HepG2 (cell line): ENCODE measurements around the gene CRK. TPM values are rescaled to one million over a fixed set of nuclear protein-coding genes. Genes with fewer than 3 reads are reported as not detected.

Experiments used
- CBX2 ChIP-seq, 2 experiments: fragments of 200-600 bp in 1 of 2; sonication (generic); formaldehyde crosslinking in 1 of 2; IDR thresholded peaks; 2 replicates each; pipeline versions ENCODE4 v1.7.0 to v1.8.1; 2018 to 2022; ENCODE audit warnings: low read depth in 2 of 2, low read length in 1 of 2, mild to moderate bottlenecking in 1 of 2, missing genetic modification reagents in 1 of 2
- CEBPZ ChIP-seq: IDR thresholded peaks from 2 replicates; pipeline ENCODE4 v1.6.1; 2012; ENCODE audit warnings: low read length, improper control_type of control experiment
- FOXO1 ChIP-seq: sonication (generic); formaldehyde crosslinking; IDR thresholded peaks from 2 replicates; pipeline ENCODE4 v1.4.0; 2020; ENCODE audit warnings: missing genetic modification reagents
- GZF1 ChIP-seq: sonication (generic); formaldehyde crosslinking; IDR thresholded peaks from 2 replicates; pipeline ENCODE4 v1.5.1; 2020; ENCODE audit warnings: mild to moderate bottlenecking, missing genetic modification reagents
- MTA3 ChIP-seq: sonication (generic); formaldehyde crosslinking; IDR thresholded peaks from 2 replicates; pipeline ENCODE4 v1.4.0; 2020; ENCODE audit warnings: missing genetic modification reagents
- PHF20 ChIP-seq: sonication (generic); formaldehyde crosslinking; IDR thresholded peaks from 2 replicates; pipeline ENCODE4 v1.5.0; 2020; ENCODE audit warnings: mild to moderate bottlenecking, missing genetic modification reagents
- RCOR2 ChIP-seq: IDR thresholded peaks from 2 replicates; pipeline ENCODE4 v1.6.1; 2016; ENCODE audit warnings: missing biosample characterization, missing genetic modification reagents
- ZNF207 ChIP-seq: fragments of 450-650 bp; IDR thresholded peaks from 2 replicates; pipeline ENCODE4 v1.6.1; 2016; ENCODE audit warnings: antibody characterized with exemption, borderline replicate concordance
- ZNF451 ChIP-seq: sonication (generic); formaldehyde crosslinking; IDR thresholded peaks from 2 replicates; pipeline ENCODE4 v1.5.0; 2020; ENCODE audit warnings: mild to moderate bottlenecking, missing genetic modification reagents
- ZNF660 ChIP-seq: sonication (generic); formaldehyde crosslinking; IDR thresholded peaks from 2 replicates; pipeline ENCODE4 v1.5.1; 2020; ENCODE audit warnings: mild to moderate bottlenecking, low read depth, missing genetic modification reagents, borderline replicate concordance
- ZNF770 ChIP-seq: sonication (generic); formaldehyde crosslinking; IDR thresholded peaks from 2 replicates; pipeline ENCODE4 v1.5.0; 2020; ENCODE audit warnings: mild to moderate bottlenecking, missing genetic modification reagents
- ZNF879 ChIP-seq: sonication (generic); formaldehyde crosslinking; IDR thresholded peaks from 2 replicates; pipeline ENCODE4 v1.8.1; 2023; ENCODE audit warnings: missing genetic modification reagents
- polyA plus RNA-seq, 8 experiments: library from polyadenylated mRNA; depleted of rRNA in 3 of 8; stranded (reverse) in 7 of 8; unstranded in 1 of 8; fragments of >200 nt; fragmentation: Illumina TruSeq in 4 of 8; extraction: Trizol in 4 of 8; gene quantifications; 2 replicates each; pipeline versions ENCODE4 v1.2.1 to v1.2.3, GENCODE V29; 2011 to 2016; ENCODE audit warnings: low read depth in 4 of 8, missing spikeins in 1 of 8, mixed read lengths in 1 of 8; ENCODE audit not compliant: insufficient read depth in 1 of 8
- total RNA-seq, 5 experiments: library from RNA; depleted of rRNA; stranded (reverse); fragments of >200 nt; fragmentation: Illumina TruSeq; extraction: Trizol; gene quantifications; 2 replicates each; pipeline ENCODE4 v1.2.3, GENCODE V29; 2016; ENCODE audit warnings: low read depth in 1 of 5
- TF ChIP-seq, protein P1 (sequence below): sonication (generic); formaldehyde crosslinking; IDR thresholded peaks from 2 replicates; pipeline ENCODE4 v1.4.0; 2020; ENCODE audit warnings: missing genetic modification reagents
- TF ChIP-seq, protein P2 (sequence below): sonication (generic); formaldehyde crosslinking; IDR thresholded peaks from 2 replicates; pipeline ENCODE4 v1.4.0; 2020; ENCODE audit warnings: missing genetic modification reagents
- TF ChIP-seq, protein P3 (sequence below): sonication (generic); formaldehyde crosslinking; IDR thresholded peaks from 2 replicates; pipeline ENCODE4 v1.5.1; 2020; ENCODE audit warnings: missing genetic modification reagents, mild to moderate bottlenecking, borderline replicate concordance

Gene CRK
- total and polyA plus RNA-seq, 2 of the 13 experiments (the other 11 are each of a cell fraction or from before 2014, with no cell fraction given), result 47.4 to 54.2 TPM

GRCh38 chr17:1490643-1491442 is 34.8 kb upstream of the CRK start (continued):
- TF ChIP-seq, protein P1, sequence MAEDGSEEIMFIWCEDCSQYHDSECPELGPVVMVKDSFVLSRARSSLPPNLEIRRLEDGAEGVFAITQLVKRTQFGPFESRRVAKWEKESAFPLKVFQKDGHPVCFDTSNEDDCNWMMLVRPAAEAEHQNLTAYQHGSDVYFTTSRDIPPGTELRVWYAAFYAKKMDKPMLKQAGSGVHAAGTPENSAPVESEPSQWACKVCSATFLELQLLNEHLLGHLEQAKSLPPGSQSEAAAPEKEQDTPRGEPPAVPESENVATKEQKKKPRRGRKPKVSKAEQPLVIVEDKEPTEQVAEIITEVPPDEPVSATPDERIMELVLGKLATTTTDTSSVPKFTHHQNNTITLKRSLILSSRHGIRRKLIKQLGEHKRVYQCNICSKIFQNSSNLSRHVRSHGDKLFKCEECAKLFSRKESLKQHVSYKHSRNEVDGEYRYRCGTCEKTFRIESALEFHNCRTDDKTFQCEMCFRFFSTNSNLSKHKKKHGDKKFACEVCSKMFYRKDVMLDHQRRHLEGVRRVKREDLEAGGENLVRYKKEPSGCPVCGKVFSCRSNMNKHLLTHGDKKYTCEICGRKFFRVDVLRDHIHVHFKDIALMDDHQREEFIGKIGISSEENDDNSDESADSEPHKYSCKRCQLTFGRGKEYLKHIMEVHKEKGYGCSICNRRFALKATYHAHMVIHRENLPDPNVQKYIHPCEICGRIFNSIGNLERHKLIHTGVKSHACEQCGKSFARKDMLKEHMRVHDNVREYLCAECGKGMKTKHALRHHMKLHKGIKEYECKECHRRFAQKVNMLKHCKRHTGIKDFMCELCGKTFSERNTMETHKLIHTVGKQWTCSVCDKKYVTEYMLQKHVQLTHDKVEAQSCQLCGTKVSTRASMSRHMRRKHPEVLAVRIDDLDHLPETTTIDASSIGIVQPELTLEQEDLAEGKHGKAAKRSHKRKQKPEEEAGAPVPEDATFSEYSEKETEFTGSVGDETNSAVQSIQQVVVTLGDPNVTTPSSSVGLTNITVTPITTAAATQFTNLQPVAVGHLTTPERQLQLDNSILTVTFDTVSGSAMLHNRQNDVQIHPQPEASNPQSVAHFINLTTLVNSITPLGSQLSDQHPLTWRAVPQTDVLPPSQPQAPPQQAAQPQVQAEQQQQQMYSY (CRISPR knock-in tag), result no peak
- TF ChIP-seq CBX2 (IDR thresholded peaks at IDR 0.05; ENCODE audit: low read depth, low read length) (no peak), CBX2 (CRISPR knock-in tag; IDR thresholded peaks at IDR 0.05; ENCODE audit: low read depth) (no peak), ZNF879 (CRISPR knock-in tag) (0 out of 2 replicates have a peak, but pooled peaks have one; percentile 67), ZNF770 (CRISPR knock-in tag) (peak; percentile 94), MTA3 (CRISPR knock-in tag) (no peak), ZNF451 (no peak), FOXO1 (CRISPR knock-in tag) (peak; percentile 16), CEBPZ (no peak), RCOR2 (no peak), ZNF207 (no peak), GZF1 (CRISPR knock-in tag) (peak; percentile 34; the same call in 1 of the 2 replicates), PHF20 (no peak), ZNF660 (CRISPR knock-in tag) (no peak)
- TF ChIP-seq, protein P2, sequence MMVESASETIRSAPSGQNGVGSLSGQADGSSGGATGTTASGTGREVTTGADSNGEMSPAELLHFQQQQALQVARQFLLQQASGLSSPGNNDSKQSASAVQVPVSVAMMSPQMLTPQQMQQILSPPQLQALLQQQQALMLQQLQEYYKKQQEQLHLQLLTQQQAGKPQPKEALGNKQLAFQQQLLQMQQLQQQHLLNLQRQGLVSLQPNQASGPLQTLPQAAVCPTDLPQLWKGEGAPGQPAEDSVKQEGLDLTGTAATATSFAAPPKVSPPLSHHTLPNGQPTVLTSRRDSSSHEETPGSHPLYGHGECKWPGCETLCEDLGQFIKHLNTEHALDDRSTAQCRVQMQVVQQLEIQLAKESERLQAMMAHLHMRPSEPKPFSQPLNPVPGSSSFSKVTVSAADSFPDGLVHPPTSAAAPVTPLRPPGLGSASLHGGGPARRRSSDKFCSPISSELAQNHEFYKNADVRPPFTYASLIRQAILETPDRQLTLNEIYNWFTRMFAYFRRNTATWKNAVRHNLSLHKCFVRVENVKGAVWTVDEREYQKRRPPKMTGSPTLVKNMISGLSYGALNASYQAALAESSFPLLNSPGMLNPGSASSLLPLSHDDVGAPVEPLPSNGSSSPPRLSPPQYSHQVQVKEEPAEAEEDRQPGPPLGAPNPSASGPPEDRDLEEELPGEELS (CRISPR knock-in tag), result peak; percentile 46
- TF ChIP-seq, protein P3, sequence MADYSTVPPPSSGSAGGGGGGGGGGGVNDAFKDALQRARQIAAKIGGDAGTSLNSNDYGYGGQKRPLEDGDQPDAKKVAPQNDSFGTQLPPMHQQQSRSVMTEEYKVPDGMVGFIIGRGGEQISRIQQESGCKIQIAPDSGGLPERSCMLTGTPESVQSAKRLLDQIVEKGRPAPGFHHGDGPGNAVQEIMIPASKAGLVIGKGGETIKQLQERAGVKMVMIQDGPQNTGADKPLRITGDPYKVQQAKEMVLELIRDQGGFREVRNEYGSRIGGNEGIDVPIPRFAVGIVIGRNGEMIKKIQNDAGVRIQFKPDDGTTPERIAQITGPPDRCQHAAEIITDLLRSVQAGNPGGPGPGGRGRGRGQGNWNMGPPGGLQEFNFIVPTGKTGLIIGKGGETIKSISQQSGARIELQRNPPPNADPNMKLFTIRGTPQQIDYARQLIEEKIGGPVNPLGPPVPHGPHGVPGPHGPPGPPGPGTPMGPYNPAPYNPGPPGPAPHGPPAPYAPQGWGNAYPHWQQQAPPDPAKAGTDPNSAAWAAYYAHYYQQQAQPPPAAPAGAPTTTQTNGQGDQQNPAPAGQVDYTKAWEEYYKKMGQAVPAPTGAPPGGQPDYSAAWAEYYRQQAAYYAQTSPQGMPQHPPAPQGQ (CRISPR knock-in tag), result no peak
